Glomerular endothelial cell (primary cell): ENCODE measurements around the gene CAPZA2. TPM values are rescaled to one million over a fixed set of nuclear protein-coding genes. Genes with fewer than 3 reads are reported as not detected.
"Not testable (repeated sequence)": the region's sequence is repeated elsewhere in the genome, so short reads cannot be mapped to it uniquely, and the experiment has no call there.

Experiments used
- DNase-seq: peaks from one replicate; pipeline ENCODE4 v3.0.0-alpha.2; 2011; ENCODE audit warnings: low read depth, low spot score; ENCODE audit errors: extremely low read depth
- total RNA-seq: library from RNA; depleted of rRNA; stranded (reverse); fragments of >200 nt; gene quantifications from 2 replicates; pipeline ENCODE4 v1.2.3, GENCODE V29; 2015

The CAPZA2 gene
- total RNA-seq, 1 donor from 2014 or later, result 128 TPM

GRCh38 chr7:116912269-116912909, 50.0 kb downstream of the CAPZA2 start:
- no peak for DNase-seq

DNA sequence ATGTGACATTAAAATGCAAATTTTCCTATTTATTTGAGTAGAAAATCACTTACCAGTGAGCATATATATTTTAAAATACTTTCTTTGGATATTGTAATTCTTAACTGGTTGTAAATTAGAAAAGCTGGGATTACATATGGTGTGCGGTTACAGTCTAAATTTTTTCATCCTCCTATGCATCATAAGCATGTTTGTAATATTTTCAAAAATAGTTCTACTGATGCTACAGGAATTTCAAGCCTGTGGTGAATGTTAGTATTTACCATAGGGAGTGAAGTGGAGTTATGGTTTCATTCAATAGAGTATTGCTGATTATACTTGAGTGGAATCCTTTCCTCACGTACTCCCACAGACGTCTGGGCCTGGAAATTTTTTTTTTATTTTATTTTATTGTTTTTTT, 56.3 kb downstream of the CAPZA2 start:
- no peak for DNase-seq

- DNase-seq, result no peak
Observed at GRCh38 chr7:116920359-116920758, 58.0 kb downstream of the CAPZA2 start.

GRCh38 chr7:116922545-116922944, 60.2 kb downstream of the CAPZA2 start:
- DNase-seq, result no peak

DNA sequence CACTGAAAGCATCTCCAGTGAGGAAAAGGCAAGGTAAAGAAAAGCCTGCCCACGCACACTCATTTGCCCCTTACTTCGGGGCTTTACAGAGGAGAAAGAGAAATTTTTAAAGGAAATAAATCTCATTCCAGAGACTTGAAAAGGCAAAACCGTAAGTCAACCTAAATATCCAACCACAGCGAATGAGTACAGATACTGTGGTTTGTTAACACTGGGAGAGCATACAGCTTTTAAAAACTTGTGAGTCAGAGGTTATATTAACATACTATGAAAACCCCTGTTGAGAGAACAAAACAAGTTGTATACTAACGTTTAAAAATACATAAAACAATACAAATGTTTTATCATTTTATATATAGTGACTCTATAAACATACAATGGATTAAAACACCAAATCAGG, 62.4 kb downstream of the CAPZA2 start:
- no peak for DNase-seq

DNA sequence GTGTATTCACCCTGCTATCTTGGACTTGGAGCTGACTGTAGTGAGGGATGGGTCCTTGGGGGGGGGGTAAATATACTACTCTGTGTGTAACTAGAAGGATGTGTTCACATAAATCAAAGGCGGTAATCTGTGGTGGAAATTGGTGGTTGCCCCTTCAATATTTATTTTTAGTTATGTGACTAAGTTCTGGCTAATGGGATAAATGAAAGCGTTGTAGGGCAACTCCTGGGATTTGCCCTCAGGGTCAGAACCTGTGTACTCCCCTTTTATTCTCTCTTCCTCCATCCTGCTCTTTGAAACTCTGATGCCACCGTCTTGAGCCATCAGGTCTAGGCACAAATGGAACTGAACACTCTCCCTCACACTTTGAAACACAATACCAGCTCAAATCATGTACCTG, 66.6 kb downstream of the CAPZA2 start:
- DNase-seq, result no peak

DNA sequence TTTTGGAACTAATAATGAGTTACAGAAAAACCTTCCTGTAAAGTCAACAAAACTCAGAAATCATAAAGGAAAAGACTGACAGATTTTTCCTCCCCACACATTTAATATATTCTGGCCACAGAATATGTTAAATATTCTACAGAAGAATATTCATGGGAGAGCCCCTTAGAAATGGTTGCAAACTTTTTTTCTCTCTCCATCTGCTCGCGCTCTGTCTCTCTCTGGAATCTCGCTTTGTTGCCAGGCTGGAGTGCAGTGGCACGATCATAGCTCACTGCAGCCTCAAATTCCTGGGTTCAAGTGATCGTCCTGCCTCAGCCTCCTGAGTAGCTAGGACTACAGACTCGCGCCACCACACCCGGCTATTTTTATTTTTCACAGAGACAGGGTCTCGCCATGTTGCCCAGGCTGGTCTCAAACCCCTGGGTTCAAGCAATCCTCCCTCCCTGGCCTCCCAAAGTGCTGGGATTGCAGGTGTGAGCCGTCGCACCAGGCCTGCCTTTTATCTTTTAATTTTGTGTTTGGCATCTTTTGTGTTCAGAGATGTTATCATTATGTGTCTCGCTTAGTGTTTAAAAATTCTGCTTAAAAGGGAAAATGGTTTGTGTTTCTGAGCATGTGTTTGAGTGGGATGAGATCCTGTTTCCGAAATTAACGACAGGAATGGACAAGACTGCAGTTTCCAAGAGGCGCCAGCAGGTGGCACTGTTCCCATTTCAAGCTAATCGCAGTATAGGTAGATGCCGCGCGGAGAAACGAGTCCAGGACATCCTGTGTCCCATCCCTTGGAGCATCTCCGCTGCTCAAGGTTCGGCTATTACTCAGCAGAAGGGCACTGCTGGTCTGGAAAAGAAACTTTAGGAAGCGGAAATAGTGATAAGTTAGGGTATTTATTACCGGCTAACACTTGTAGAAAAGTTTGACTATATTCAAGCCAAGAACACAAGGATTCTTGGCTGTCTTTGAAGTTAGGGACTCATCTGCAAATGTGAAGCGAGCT, 67.8 kb downstream of the CAPZA2 start:
- DNase-seq, result peak; percentile 51

DNA sequence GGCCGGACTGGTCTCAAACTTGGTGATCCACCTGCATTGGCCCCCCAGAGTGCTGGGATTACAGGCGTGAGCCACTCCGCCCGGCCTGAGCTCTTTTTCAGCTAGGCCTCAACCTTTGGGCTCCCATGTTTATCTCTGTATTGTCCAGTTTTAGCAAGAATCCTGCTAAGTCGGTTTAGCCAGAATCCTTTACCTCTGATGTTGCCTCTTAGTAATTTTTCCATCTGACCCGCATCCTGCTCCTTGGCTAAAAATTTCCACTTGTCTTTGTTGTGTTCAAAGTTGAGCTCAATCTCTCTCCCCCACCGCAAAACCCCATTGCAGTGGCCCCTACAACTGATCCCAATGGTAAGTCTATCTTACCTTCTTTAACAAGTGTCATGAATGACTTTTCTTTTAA, 70.2 kb downstream of the CAPZA2 start:
- DNase-seq, result no peak

DNA sequence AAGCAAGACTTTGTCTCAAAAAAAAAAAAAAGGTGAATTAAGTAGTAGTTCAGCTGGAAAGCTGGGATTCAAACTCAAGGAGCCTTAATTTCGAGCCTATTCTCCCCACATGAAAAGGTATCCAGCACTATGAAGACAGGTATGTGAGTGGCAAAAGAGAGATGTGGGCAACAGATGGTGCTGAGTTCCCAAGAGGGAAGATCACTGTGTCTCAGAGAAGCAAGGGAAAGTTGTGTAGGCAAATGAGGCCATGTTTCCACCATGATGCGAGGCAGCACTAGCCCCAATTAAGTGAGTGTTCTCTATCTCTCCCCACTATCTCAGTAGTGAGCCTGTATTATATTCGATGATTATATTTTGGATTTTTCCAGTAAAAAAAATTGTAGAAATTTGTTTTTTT, 71.1 kb downstream of the CAPZA2 start:
- DNase-seq, result no peak

- DNase-seq, result no peak
Observed at GRCh38 chr7:116934580-116934979, 72.2 kb downstream of the CAPZA2 start.

DNA sequence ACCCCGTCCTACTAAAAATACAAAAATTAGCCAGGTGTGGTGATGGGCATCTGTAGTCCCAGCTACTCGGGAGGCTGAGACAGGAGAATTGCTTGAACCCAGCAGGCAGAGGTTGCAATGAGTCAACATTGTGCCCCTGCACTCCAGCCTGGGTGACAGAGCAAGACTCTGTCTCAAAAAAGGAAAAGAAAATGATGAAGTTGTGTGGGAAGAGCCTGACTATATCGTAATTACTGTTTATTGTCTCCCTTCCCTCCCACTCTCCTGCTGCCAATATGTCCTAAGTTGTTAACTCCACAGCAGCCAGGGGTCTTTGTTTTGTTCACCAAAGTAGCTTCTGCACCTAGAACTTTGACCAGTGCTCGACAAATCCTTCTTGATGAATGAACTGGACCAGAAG, 74.5 kb downstream of the CAPZA2 start:
- not testable (repeated sequence) for DNase-seq

DNA sequence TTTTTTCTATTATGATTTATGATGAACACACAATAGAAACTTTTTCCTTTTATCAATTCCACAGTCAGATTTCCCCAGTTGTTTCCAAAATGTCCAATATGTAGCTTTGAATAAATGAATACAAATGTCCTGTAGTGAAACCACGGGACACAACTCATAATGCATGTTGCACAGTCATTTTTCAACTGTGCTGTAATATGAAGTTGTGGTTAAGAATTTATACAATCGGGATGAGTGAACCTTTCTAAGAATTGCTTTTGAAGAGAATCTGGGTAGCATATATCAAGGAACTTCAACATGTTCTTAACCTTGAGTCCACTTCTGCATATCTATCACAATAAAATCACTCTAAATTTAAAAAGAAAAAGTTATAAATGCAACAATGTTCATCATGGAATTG, 76.3 kb downstream of the CAPZA2 start:
- DNase-seq, result no peak

DNA sequence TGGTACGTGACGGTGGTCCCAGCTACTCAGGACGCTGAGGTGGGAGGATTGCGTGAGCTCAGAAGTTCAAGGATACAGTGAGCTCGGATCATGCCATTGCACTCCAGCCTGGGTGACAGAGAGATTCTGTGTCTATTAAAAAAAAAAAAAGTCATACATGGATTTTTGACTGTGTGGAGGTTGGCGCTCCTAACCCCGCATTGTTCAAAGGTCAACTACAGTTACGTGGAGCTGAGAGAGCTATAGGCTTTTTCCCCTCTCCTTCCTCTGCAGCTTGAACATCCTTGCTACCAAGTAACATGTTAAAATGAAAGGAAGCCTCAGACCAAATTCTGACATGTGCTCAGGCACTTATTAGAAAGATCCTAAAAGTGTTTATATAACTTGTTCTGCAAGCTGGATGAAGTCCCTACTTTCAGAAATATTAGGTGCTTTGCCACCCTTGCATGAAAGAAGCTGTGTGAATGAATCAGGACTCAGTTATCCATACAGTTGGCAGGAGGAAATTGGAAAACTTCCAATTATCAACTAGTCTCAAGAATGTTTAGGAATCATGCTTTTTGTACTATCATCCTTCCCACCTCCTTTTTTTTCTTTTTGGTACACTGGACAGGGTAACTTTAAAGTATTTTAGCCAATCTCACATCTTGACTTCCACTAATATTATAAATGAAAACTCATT, 78.4 kb downstream of the CAPZA2 start:
- DNase-seq, result no peak

- DNase-seq, result no peak
Observed at GRCh38 chr7:116942504-116942903, 80.1 kb downstream of the CAPZA2 start.

- no peak for DNase-seq
Observed at GRCh38 chr7:116948934-116949333, 86.5 kb downstream of the CAPZA2 start.

DNA sequence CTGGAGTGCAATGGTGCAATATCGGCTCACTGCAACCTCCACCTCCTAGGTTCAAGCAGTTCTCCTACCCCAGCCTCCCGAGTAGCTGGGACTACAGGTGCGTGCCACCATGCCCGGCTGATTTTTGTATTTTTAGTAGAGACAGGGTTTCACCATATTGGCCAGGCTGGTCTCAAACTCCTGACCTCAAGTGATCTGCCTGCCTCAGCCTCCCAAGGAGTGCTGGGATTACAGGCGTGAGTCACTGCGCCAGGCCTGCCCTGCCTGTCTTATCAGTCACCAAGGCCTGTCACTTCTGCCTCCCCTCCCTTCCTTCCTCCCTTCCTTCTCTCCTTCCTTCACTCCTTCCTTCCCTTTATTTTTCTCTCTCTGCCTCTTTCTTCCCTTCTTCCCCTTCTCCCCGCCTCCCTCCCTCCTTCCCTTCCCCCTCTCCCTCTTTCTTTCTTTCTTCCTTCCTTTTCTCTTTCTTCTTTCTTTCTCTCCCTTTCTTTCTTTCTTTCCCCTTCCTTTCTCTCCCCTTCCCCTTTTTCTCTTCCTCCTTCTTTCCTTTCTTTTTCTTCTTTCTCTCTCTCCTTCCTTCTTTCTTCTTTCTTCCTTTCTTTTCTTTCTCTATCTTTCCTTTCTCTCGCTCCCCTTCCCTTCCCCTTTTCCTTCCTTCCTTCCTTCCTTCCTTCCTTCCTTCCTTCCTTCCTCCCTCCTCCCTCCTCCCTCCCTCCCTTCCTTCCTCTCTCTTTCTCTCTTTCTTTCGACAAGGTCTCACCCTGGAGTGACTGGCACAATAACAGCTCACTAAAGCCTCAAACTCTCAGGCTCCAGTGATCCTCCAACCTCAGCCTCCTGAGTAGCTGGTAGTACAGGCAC, 87.8 kb downstream of the CAPZA2 start:
- DNase-seq, result no peak

DNA sequence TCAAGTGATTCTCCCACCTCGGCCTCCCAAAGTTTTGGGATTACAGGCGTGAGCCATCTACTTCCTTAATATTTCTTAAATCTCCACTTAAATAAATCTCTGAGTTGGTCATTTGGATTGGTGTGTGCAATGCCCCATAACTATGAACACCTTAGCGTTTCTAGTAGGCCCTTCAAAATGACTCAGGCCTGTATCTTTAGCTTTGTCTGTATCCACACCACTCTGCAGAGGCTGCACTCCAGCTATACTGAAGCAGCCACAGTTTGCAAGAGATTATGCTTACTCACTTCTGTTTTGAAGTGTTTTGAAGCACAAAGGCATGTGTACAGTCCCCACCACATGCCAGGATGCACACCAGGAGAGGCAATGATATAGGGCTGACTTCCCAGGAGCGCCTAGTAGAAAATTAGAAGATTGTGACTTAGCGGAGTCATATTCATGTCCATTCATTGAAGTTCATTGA, 88.5 kb downstream of the CAPZA2 start:
- DNase-seq, result no peak

- no peak for DNase-seq
Observed at GRCh38 chr7:116951366-116952292, 89.2 kb downstream of the CAPZA2 start.

- no peak for DNase-seq
Observed at GRCh38 chr7:116952635-116953371, 90.4 kb downstream of the CAPZA2 start.
